ENCODE results near the gene USP10.

USP10 gene

GRCh38 chr16:84827897-84828296, 128.1 kb downstream of the USP10 start:
- DNase-seq = no peak

GRCh38 chr16:84828322-84828721, 128.5 kb downstream of the USP10 start:
- DNase-seq = no peak

Measured in GF-D8 (cell line).